Small intestine (tissue), 7 donors: ENCODE data around the gene CENPO. TPM values are rescaled to one million over a fixed set of nuclear protein-coding genes. Genes with fewer than 3 reads are reported as not detected.

Experiments used
- DNase-seq, 2 donors: peaks; one replicate each; pipeline versions ENCODE4 v3.0.0 to v3.0.0-alpha.2; 2013
- FAIRE-seq: peaks from 2 replicates; lab custom pipeline; 2012; peaks lifted over from hg19 to GRCh38; lab: Jason Lieb, UNC
- H3K27ac ChIP-seq, 3 donors: one replicate each; pipeline ENCODE4 v1.5.1; 2013; ENCODE audit warnings: low read length in 2 of 3, mild to moderate bottlenecking in 2 of 3, control low read depth in 1 of 3, inconsistent platforms in 1 of 3, low read depth in 1 of 3, moderate library complexity in 1 of 3
- H3K27me3 ChIP-seq, 3 donors: one replicate each; pipeline ENCODE4 v1.6.1; 2013; ENCODE audit warnings: low read length in 3 of 3, inconsistent platforms in 1 of 3; ENCODE audit not compliant: control insufficient read depth in 3 of 3, insufficient read depth in 3 of 3
- H3K36me3 ChIP-seq, 3 donors: one replicate each; pipeline ENCODE4 v1.6.1; 2013; ENCODE audit warnings: low read length in 3 of 3, inconsistent platforms in 1 of 3, low read depth in 1 of 3, mild to moderate bottlenecking in 1 of 3, moderate library complexity in 1 of 3; ENCODE audit not compliant: control insufficient read depth in 3 of 3, insufficient read depth in 2 of 3
- H3K4me1 ChIP-seq, 3 donors: one replicate each; pipeline ENCODE4 v1.6.1; 2013; ENCODE audit warnings: low read length in 2 of 3, inconsistent platforms in 1 of 3, low read depth in 1 of 3, mild to moderate bottlenecking in 1 of 3, moderate library complexity in 1 of 3; ENCODE audit not compliant: control insufficient read depth in 3 of 3, insufficient read depth in 2 of 3
- H3K4me3 ChIP-seq, 3 donors: one replicate each; pipeline ENCODE4 v1.5.1; 2013; ENCODE audit warnings: low read length in 3 of 3, control low read depth in 1 of 3, inconsistent platforms in 1 of 3, low read depth in 1 of 3, mild to moderate bottlenecking in 1 of 3, moderate library complexity in 1 of 3
- H3K9me3 ChIP-seq, 2 donors: one replicate each; pipeline ENCODE4 v1.6.1; 2013; ENCODE audit warnings: low read depth in 1 of 2, low read length in 1 of 2; ENCODE audit not compliant: control insufficient read depth in 2 of 2, insufficient read depth in 1 of 2
- WGBS, 3 donors: extraction: QIAGEN DNeasy Blood & Tissue Kit; methylation state at CpG; one replicate each; pipeline ENCODE4 v1.1.7; 2013; 5-methylcytosine and 5-hydroxymethylcytosine counted together
- polyA plus RNA-seq, 4 donors: library from polyadenylated mRNA; stranded (reverse) in 3 of 4; unstranded in 1 of 4; fragments of 200-250 nt in 3 of 4; fragments of 120-200 nt in 1 of 4; gene quantifications; one replicate each; pipeline versions ENCODE4 v1.2.1 to v1.2.3, GENCODE V29; 2013
- donor health status: healthy with polysubstance abuse.
- donor health status: control.
- donor health status: control.
- donor health status: Bipolar disorder and iron deficiency.
- donor health status: healthy.

Gene CENPO
- polyA plus RNA-seq, 4 donors: 1.4 to 10.4 (median 5.9) TPM

DNA sequence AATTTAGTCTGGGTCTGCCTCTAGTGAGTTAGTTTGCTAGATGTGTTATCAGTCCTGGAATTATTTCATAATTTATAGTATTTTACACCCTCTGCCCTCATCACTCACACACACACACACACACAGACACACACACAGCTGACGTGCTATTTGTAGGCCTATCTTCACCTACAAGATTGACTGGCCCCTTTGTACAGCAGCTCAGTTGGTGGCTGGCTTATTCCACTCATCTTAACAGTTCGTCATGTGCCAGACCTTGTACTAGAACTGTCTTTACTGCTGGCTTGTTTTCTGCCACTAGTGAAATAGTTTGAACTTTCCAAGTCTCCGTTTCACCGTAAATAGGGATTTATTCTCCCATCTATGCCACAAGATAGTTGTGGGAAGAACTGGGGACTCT, 21.3 kb downstream of the CENPO start:
- H3K27me3 ChIP-seq: no peaks in the 10 kb centered on the region
- H3K9me3 ChIP-seq: no peaks in the 10 kb centered on the region
- no peak for DNase-seq
- H3K27ac ChIP-seq: no peak overlapping the region
- no peak overlapping the region for H3K4me3 ChIP-seq
- FAIRE-seq: no peak
- H3K36me3 ChIP-seq: peaks cover 3 to 17% (median 6%) of the 10 kb centered on the region in 3 donors
- no peaks in the 10 kb centered on the region for H3K4me1 ChIP-seq
- WGBS, 3 donors: 88 to 96% (median 90%) methylated on average over 4 of the region's 4 CpGs

DNA sequence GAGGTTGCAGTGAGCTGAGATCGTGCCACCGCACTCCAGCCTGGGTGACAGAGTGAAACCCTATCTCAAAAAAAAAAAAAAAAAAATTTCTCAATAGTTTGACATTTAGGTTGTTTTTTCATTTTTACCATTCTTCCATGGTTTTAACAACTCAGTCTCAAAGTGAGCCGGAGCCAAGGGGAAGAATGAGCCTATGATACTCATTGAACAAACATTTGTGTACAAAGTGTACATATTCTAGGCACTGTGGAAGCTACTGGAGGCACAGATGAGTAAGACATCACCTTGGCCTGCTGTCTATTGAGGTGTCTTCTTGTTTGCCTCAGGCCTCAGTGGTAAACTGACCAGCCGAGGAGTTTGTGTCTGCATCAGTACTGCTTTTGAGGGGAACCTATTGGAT, 21.9 kb downstream of the CENPO start:
- H3K27ac ChIP-seq: no peak overlapping the region
- no peak overlapping the region for H3K4me3 ChIP-seq
- no peaks in the 10 kb centered on the region for H3K9me3 ChIP-seq
- no peak for FAIRE-seq
- WGBS, 3 donors: 96 to 99% (median 98%) methylated on average over 4 of the region's 4 CpGs
- no peaks in the 10 kb centered on the region for H3K4me1 ChIP-seq
- no peaks in the 10 kb centered on the region for H3K27me3 ChIP-seq
- DNase-seq: no peak
- H3K36me3 ChIP-seq: peaks cover 3 to 24% (median 8%) of the 10 kb centered on the region in 3 donors

- no peaks in the 10 kb centered on the region for H3K4me1 ChIP-seq
- FAIRE-seq (no peak), DNase-seq (no peak)
- peaks cover 4 to 36% (median 11%) of the 10 kb centered on the region in 3 donors for H3K36me3 ChIP-seq
- no peaks in the 10 kb centered on the region for H3K27me3 ChIP-seq
- H3K9me3 ChIP-seq: no peaks in the 10 kb centered on the region
- no peak overlapping the region for H3K27ac ChIP-seq
- WGBS, 3 donors: 84 to 89% (median 85%) methylated on average over 6 of the region's 6 CpGs
- H3K4me3 ChIP-seq: no peak overlapping the region
Measured at GRCh38 chr2:24816404-24816803, 23.2 kb downstream of the CENPO start.

- no peak for DNase-seq
Measured at GRCh38 chr2:24816884-24817283, 23.7 kb downstream of the CENPO start.

GRCh38 chr2:24818721-24819167, 25.5 kb downstream of the CENPO start:
- peak overlapping the region in 1 of 3 donors; percentile 0 for H3K27ac ChIP-seq
- H3K36me3 ChIP-seq: peaks cover 4 to 55% (median 11%) of the 10 kb centered on the region in 3 donors
- DNase-seq (no peak), FAIRE-seq (no peak)
- H3K4me3 ChIP-seq: no peak overlapping the region
- no peaks in the 10 kb centered on the region for H3K27me3 ChIP-seq
- no peaks in the 10 kb centered on the region for H3K4me1 ChIP-seq
- no peaks in the 10 kb centered on the region for H3K9me3 ChIP-seq
- WGBS, 3 donors: 76 to 82% (median 76%) methylated on average over 9 of the region's 9 CpGs

More at GRCh38 chr2:24816884-24817283, 23.7 kb downstream of the CENPO start:
- WGBS, 3 donors: 87 to 96% (median 94%) methylated on average over 4 of the region's 4 CpGs
- Histone ChIP-seq H3K27me3 (no peaks in the 10 kb centered on the region), H3K4me3 (no peak overlapping the region), H3K27ac (no peak overlapping the region), H3K36me3 (peaks cover 4 to 41% (median 11%) of the 10 kb centered on the region in 3 donors), H3K9me3 (no peaks in the 10 kb centered on the region), H3K4me1 (no peaks in the 10 kb centered on the region)
- FAIRE-seq: no peak

GRCh38 chr2:24819442-24820174, 26.4 kb downstream of the CENPO start:
- WGBS, 3 donors: 84 to 93% (median 86%) methylated on average over 21 of the region's 21 CpGs

GRCh38 chr2:24820175-24820513, 26.9 kb downstream of the CENPO start:
- FAIRE-seq (no peak), DNase-seq (no peak)
- peaks cover 4 to 63% (median 11%) of the 10 kb centered on the region in 3 donors for H3K36me3 ChIP-seq

More at GRCh38 chr2:24819442-24820174, 26.4 kb downstream of the CENPO start:
- Histone ChIP-seq H3K4me1 (no peaks in the 10 kb centered on the region), H3K27ac (no peak overlapping the region), H3K4me3 (no peak overlapping the region), H3K36me3 (peaks cover 4 to 63% (median 11%) of the 10 kb centered on the region in 3 donors), H3K9me3 (no peaks in the 10 kb centered on the region), H3K27me3 (no peaks in the 10 kb centered on the region)
- FAIRE-seq (no peak), DNase-seq (no peak)

DNA sequence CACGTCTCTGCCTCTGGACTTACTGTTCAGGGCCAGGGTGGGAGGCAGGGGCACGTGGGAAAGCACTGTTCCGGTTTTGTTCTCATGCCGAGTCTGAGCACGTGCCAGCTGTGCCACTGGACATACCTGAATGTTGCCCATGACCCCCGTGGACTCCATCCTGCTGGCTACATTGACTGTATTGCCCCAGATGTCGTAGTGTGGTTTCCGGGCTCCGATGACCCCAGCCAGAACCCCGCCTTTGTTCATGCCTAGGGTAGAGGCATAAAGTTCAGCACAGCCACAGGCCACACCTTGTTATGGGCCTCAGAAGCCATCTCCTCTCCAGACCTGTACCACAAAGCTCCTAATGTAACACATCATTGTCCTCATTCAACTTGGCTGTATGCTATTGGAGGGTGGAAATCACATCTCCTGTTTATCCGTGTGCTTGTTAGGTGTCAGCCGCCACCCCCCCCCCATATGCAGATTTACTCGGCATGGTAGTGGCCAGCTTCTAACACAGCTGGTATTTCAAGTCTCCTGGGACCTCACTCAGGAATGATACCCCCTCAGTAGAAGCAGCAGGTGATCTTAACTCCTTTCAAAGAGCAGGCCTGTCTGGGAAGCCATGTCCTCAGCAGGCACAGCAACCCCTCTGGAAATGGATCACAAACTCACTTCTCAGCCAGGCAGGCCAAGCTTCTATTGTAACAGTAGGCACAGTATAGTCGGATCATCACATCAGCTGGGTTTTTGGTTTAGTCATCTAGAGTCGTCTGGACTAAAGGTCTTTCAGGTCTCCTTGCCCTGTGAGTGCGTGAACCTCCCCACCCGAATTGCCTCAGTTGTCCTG, 27.6 kb downstream of the CENPO start:
- Histone ChIP-seq H3K27ac (no peak overlapping the region), H3K4me1 (no peaks in the 10 kb centered on the region), H3K27me3 (no peaks in the 10 kb centered on the region), H3K9me3 (no peaks in the 10 kb centered on the region), H3K4me3 (no peak overlapping the region), H3K36me3 (peaks cover 2 to 68% (median 11%) of the 10 kb centered on the region in 3 donors)
- WGBS, 3 donors: 88 to 90% (median 89%) methylated on average over 17 of the region's 17 CpGs
- no peak for FAIRE-seq
- no peak for DNase-seq

More at GRCh38 chr2:24820175-24820513, 26.9 kb downstream of the CENPO start:
- Histone ChIP-seq H3K27me3 (no peaks in the 10 kb centered on the region), H3K4me1 (no peaks in the 10 kb centered on the region), H3K4me3 (no peak overlapping the region), H3K9me3 (no peaks in the 10 kb centered on the region), H3K27ac (no peak overlapping the region)
- 86 to 95% (median 93%) methylated on average over 7 of the region's 7 CpGs for WGBS, 3 donors
